Left renal pelvis (tissue), 4 donors: Measurements from ENCODE around the gene CCL24. TPM values are rescaled to one million over a fixed set of nuclear protein-coding genes. Genes with fewer than 3 reads are reported as not detected.
"Not testable (repeated sequence)": the region's sequence is repeated elsewhere in the genome, so short reads cannot be mapped to it uniquely, and the experiment has no call there.

ENCODE experiments used
- DNase-seq, 4 donors: peaks; one replicate each; pipeline ENCODE4 v3.0.0-alpha.2; 2013; ENCODE audit warnings: low read depth in 4 of 4, low spot score in 3 of 4
- polyA plus RNA-seq, 4 donors: library from polyadenylated mRNA; unstranded; fragments of 120-200 nt; gene quantifications; one replicate each; pipeline ENCODE4 v1.2.1, GENCODE V29; 2013; ENCODE audit not compliant: insufficient read length in 4 of 4

Gene CCL24, protein sequence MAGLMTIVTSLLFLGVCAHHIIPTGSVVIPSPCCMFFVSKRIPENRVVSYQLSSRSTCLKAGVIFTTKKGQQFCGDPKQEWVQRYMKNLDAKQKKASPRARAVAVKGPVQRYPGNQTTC
- 1 to 10 TPM in 1 of 4 donors, under 1 TPM in 1, not detected in 2; 0.29 to 2.3 TPM for polyA plus RNA-seq

DNA sequence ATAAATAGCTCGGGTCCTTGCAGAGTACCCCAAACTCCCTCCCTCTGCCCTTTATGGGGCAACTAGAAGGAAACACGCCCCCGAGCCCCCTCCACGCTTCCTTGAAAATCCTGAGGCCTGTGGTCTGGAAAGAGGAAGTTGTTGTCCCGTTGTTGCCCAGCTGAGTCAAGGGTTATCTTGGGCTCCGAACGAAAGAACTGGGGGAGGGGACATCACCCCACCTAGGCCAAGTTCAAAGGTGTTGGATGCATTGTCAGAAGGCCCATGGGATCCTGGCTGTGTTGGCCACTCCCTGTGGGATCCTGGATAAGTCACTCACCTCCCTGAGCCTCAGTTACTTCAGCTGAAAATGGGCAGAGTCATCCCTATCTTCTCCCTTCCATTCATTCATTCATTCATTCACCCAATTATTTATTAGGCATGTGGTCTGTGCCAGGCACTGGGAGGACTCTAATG, at the start of gene CCL24:
CCL24 (minus strand) TSS at position 26 of the 456 bp plus-strand sequence. CDS start 91 bp downstream, outside the sequence.
- DNase-seq, result no peak

GRCh38 chr7:75861636-75862035, 48.0 kb upstream of the CCL24 start:
- no peak for DNase-seq

GRCh38 chr7:75858410-75858809, 44.8 kb upstream of the CCL24 start:
- no peak for DNase-seq

GRCh38 chr7:75856536-75856935, 42.9 kb upstream of the CCL24 start:
- no peak for DNase-seq

DNA sequence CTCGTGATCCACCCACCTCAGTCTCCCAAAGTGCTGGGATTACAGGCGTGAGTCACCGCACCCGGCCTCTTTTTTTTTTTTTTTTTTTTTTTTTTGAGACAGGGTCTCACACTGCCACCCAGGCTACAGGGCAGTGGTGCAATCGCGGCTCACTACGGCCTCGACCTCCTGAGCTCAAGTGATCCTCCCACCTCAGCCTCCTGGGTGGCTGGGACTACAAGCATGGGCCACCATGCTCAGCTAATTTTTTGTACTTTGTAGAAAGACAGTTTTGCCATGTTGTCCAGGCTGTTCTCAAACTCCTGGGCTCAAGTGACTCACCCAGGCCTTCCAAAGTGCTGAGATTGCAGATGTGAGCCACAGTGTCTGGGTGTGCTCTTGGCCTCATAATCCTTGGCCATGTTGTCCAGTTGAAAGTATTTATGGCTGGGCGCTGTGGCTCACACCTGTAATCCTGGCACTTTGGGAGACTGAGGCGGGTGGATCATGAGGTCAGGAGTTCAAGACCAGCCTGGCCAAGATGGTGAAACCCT, 41.3 kb upstream of the CCL24 start:
- not testable (repeated sequence) for DNase-seq

- no peak for DNase-seq
These were observed 40.6 kb upstream of the CCL24 start for GRCh38 chr7:75854233-75854632.

DNA sequence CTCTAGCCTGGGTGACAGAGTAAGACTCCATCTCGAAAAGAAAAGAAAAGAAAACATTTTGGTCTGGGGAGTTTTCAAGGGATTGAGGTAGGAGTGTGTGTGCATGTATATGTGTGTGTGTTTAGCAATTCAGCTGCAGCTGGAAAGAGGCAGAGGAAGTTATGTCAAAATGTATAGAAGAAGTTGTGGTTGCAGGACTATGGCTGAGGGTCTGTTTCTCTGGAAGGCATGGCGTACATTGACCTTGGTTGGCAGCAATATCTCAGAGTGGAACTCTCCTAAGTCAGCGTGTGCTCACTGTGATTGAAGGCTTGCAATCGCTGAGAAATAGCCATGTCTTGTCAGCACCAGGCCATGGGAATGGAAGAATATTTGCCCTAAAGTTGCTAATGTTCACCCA, 36.6 kb upstream of the CCL24 start:
- no peak for DNase-seq

- no peak for DNase-seq
These were observed 36.0 kb upstream of the CCL24 start for GRCh38 chr7:75849573-75849972.

DNA sequence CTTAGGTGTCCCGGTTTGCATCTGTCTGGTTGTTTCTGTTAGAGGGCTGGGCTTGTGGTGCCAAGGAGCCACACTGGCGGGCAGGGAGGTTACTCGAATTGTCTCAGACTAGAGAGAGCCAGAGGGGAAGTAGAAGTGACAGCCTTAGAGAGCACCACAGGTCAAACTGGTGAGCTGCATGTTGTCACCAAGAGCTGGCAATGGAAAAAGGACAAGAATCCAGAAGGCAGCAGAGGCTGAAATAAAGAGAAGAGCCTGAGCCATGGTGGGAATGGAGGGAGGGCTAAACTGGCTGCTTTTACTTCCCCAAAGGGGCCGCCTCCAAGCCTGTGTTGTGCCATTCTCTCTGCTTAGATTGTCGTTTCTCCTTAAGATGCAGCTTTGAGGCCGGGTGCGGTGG, 34.1 kb upstream of the CCL24 start:
- DNase-seq, result no peak

- DNase-seq, result not testable (repeated sequence)
These were observed 31.5 kb upstream of the CCL24 start for GRCh38 chr7:75845132-75845531.

- DNase-seq, result no peak
These were observed 30.6 kb upstream of the CCL24 start for GRCh38 chr7:75844158-75844557.

DNA sequence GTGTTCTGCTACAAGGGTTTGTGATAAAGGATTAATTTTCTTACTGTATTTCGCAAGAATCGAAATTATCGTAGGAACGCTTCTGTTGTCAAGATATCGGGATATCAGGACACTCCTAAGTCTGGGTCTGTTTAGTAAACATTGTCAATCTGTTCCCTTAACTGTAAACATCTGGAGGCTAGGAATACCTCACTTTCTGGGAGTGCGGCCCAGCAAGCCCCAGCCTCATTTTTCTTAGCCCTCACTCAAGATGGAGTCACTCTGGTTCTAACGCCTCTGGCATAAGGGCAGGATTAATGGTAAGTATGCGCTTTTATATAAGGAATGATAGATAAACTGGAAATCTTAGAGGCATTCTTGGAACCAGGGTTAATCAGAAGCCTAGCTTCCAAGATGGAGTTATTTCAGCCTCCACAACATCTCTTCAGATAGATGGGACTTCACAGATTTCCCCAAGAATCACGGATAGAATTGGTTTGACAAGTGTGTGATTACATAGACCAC, 30.1 kb upstream of the CCL24 start:
- DNase-seq, result no peak

DNA sequence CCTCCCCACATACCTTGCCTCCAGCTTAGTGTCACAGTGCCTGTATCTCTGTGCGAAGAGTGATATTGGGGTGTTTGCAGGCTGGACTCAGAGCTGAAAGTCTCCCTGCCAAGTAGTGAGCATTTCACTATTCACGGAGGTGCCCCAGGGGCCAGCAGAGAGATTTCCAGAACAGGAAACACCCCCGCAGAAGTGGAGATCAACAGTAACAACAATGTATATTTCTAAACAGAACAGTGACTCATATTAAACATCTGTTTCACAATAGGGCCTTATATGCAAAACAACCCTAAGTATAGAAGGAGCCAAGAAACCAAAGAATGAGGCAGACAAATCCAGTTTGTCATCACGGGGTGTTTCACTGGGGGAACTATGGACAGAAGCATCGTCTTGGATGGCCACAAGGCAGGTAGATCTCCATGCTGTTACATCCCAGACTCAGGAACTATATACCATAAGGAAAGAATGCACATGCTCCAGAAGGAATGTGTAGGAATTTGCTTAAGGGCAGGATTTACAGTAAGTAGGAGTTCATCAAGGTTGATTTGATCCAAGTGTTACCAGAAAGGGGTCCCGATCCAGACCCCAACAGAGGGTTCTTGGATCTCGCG, 29.3 kb upstream of the CCL24 start:
- DNase-seq, result peak in 1 of 4 donors; percentile 24

DNA sequence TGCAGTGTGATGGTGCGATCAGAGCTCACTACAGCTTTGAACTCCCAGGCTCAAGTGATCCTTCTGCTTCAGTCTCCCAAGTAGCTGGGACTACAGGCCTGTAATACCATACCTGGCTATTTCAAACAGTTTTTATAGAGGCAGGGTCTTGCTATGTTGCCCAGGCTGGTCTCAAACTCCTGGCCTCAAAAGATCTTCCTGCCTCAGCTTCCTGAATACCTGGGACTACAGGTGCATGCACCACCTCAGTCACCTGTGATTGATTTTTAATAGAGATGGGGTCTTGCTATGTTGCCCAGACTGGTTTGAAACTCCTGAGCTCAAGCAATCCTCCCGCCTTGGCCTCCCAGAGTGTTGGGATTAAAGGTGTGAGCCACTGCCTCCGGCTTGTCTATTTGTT, 26.4 kb upstream of the CCL24 start:
- no peak for DNase-seq

- DNase-seq, result not testable (repeated sequence)
These were observed 24.8 kb upstream of the CCL24 start for GRCh38 chr7:75838281-75838930.

DNA sequence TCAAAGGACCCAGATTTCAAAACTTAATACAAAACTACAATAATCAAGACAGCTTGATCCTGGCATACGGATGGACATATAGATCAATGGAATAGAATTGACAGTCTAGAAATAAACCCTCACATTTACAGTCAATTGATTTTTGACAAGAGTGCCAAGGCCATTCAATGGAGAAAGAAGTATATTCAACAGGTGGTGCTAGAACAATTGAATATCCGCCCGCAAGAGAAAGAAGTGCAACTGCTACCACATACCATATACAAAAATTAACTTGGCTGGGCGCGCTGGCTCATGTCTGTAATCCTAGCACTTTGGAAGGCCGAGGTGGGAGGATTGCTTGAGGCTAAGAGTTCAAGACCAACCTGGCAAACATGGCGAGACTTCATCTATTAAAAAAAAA, 23.2 kb upstream of the CCL24 start:
- no peak for DNase-seq

- no peak for DNase-seq
These were observed 22.2 kb upstream of the CCL24 start for GRCh38 chr7:75835688-75836285.

GRCh38 chr7:75833662-75834061, 20.1 kb upstream of the CCL24 start:
- not testable (repeated sequence) for DNase-seq

DNA sequence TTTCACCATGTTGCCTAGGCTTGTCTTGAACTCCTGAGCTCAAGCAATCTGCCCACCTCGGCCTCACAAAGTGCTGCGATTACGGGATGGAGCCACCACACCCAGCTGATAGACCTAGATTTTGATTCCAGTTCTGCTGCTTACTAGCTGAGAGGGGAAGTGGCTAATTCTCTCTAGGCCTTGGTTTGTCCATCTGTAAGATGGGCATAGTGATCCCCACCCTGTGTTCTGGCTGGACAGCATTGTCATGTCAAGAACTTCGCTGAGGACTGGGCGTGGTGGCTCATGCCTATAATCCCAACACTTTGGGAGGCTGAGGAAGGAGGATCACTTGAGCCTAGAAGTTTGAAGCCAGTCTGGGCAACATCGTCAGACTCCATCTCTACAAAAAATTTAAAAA, 17.4 kb upstream of the CCL24 start:
- DNase-seq, result no peak

DNA sequence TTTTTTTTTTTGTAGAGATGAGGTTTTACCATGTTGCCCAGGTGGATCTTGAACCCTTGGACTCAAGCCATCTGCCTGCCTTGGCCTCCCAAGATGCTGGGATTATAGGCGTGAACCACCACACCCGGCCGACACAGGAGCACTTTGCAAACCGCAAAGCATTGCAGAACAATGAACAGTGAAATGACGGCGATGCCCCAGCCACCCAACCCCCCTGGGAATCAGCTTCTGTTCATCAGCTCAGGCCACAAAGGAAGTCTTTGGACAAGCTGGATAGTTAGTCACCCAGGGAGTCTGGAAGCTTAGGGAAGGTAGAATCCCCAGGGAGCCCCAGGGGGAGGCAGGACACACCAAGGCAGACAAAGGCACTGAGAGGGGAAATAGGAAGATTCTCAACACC, 16.1 kb upstream of the CCL24 start:
- DNase-seq, result not testable (repeated sequence)
